Keratinocyte (primary cell): Measurements from ENCODE around the gene SMYD2.

Source experiments
- CTCF ChIP-seq, 3 experiments: IDR thresholded peaks in 1 of 3; conservative IDR thresholded peaks in 1 of 3; optimal IDR thresholded peaks in 1 of 3; 2 replicates in 2 of 3; 3 replicates in 1 of 3; pipeline versions ENCODE3 to v1.5.1; 2011; ENCODE audit warnings: low read length in 3 of 3, mild to moderate bottlenecking in 3 of 3, moderate library complexity in 2 of 3, control low read depth in 1 of 3, inconsistent platforms in 1 of 3; ENCODE audit not compliant: insufficient read depth in 2 of 3; ENCODE audit errors: extremely low read depth in 1 of 3
- EZH2 ChIP-seq: IDR thresholded peaks from one replicate; pipeline ENCODE4 v1.6.1; 2012; ENCODE audit warnings: inconsistent platforms, mild to moderate bottlenecking, low read length, moderate library complexity

GRCh38 chr1:214282630-214283242 lies 1.8 kb downstream of the SMYD2 start:
- TF ChIP-seq CTCF (optimal IDR thresholded peaks at IDR 0.05 in 1 of 3, IDR thresholded peaks at IDR 0.05 in 1 of 3, conservative IDR thresholded peaks at IDR 0.05 in 1 of 3; ENCODE audit: extremely low read depth in 1 of 3, insufficient read depth in 2 of 3, low read length in 3 of 3) (no peak), EZH2 (no peak)
